UCSD-AML1 (cell line): ENCODE results near the gene ADAM8.

Experiments used
- DNase-seq: peaks from one replicate; lab custom pipeline; 2025; ENCODE audit not compliant: unreplicated experiment; lab: John Stamatoyannopoulos, UW

The ADAM8 gene

DNA sequence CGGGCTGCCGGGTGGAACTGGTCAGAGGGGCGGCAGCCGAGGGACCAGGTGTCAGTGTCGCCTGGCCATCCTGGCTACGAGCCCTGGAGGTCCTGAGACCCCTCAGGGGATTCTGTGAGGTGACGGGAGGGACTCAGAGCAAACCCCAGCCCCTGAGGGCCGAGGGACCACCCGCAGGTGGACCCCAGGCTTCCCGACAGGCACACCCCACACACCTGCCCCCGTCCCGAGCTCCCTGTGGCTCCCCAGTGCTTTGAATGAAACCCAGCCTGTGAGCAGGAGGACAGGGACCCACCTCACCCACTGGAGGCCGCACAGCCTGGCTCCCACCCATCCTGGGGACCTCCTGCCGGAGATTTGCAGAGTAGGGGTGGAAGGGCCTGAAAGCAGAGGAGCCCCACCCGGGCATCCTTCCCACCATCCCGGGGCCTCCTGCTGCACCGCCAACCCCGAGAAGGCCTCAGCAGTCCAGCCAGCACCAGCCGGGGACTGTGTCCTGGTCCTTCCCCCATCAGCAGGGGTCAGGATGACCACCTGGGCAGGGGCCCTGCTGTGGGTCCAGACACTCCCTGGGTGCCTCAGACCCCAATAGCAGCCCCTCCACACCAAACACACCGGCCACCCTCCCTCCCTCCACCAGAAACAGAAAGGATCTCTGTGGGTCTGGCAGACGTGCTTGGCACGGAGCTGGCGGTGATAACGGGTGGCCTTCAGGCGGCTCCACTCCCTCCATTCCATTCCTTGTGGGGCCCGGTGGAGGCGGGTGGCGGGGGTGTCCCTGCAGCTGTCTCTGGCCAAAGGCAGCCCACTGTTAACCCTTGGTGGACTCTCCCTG, 25.1 kb downstream of the ADAM8 start:
- DNase-seq: no peak

DNA sequence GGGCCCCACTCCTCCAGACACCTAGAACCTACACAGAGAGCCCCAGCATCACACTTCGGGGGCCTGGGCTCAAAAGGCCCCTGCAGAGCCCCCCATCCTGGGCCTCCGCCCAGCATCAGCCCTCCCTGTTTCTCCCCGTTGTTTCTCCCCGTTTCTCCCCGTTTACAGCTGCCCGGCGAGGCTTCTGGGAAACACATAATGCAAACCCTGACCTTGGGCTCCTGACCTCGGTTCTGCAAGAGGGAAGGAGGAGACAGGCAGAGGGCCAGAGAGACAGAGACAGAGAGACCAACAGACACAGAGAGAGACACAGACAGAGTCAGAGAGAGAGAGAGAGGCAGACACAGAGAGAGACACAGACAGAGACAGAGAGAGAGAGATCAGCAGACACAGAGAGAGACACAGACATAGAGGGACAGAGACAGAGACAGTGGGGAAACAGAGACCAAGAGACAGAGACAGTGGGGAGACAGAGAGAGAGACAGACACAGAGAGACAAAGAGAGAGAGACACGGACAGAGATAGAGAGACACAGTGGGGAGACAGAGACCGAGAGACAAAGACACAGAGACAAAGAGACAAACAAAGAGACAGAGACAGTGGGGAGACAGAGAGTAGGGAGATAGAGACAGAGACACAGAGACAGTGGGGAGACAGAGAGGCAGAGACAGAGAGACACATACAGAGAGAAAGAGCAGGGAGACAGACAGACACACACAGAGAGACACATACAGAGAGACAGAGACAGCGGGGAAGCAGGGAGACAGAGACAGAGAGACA, 26.5 kb downstream of the ADAM8 start:
- no peak for DNase-seq

DNA sequence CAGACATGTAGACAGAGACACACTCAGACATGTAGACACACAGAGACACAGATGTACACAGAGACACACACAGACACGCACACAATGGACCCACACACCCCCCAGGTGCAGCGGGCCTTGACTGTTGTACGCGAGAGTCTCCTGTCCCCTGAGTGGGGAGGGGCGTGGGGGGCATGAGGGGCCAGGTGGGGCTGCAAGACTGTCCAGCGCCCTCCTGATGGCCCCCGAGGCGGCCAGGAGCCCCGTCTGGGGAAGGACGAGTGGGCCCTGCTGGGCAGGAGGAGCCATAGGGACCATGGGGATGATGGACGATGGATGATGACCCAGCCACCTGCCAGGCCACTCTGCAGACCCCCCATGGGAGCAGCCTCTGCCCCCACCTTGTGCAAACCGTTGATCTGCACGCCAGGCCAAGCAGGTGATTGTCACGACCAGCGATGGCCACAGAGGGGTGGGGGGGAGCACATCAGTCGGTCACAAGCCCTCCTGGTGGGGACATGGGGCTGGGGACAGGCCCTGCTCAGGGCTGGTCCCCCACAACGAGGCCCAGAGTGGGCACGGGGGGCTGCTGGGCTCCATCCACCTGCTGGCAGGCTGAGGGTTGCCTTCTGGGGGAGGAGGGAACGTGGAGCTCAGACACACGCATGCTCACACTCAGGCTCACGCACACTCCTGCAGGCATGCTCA, 27.4 kb downstream of the ADAM8 start:
- DNase-seq: no peak

DNA sequence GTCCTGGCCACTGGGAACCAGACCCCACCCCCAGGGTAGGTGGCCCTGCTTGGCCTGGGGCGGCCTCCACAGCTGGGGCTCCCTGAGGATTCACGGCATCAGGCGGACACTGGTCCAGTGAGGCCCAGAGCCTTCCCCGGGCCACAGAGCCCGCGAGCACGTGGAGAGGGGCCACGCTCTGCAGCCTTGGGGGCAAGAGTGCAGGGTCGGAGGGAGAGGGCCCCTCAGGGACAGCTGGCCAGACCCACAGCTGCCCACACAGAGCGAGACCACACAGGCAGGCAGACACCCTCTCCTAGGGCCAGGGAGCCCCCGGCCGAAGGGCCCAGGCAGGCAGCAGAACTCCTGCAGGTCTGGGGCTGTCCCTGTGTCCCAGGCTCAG, 28.3 kb downstream of the ADAM8 start:
- no peak for DNase-seq

DNA sequence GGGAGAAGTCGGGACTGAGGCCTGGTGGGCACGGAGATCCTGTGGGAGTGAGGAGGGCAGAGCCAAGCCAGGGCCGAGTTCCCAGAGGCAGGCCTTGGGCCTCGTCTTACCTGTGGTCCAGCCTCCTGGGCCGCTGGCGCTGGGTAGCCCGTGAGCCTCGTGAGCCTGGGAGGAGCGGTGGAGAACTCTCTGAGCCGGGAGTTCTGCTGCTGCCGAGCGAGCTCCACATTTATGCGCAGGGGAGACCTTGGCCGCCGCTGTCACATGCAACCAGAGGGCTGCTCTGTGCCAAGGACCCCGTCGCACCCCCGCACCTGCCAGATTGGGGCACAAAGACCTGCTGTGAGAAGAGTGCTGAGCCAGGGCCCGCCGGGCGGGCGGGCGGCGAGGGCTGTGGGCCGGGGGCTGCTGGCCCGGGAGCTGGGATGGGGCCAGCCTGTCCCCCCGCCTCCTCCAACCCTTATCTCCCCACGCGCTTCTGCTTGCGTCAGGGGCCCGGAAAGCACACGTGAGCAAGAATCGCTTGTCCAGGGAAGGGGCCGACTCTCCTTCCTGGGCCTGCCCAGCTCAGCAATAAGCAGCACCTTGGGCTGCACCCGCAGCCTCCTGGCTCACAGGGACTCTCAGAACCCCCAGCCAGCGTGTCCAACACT, 28.9 kb downstream of the ADAM8 start:
- no peak for DNase-seq

DNA sequence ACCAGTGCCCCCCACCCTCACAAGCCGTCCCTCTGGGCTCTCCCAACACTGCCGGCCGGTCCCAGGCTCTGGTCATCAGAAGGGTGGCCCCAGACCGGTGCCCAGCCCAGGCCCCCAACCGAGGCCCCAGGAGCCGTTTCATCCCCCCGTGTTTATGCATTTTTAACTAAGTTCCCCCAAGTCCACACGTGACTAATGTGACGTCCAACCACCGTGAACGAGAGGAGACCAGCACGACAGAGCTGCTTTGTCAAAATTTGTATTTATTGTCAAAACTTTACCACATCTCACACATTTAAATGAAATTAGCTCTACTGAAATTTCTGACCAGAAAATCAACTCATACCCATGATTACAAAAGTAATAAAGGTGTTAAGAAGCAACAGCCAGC, 30.4 kb downstream of the ADAM8 start:
- no peak for DNase-seq

DNA sequence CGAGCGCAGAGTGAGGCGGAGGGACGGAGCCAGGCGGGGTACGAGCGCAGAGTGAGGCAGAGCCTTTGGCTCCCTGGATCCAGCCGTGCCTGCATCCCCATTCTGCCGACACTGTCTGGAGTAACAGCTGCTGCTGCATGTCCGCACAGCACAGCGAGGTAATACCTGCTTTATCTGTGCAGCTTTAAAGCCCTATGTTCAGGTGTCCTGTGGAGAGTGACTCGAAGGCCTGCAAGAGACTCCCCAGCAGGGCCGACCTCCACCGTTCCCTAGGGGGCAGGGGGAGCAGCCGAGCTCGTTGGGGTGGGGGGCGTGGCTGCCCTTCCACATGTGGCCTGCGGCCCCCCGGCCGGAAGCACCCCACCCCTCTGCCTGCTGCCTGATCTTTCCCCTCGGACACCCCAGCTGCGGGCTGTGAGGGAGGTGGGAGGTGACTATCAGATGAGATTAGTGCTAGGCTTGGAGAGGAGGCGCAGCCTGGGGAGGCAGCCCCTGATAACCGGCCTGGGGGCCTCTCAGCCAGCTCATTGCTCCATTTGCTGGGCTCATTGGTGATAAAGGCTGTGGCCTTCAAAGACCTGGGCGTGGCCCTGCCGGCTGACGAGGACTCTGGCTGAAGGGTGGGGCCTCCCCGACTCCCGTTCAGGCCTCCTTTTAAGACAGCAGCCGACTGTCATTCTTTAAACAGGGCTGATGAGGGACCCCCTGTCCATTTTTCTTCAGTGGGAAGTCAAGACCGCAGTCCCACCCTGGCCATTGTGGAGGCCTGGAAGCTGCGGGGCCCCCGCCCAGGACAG, 31.0 kb downstream of the ADAM8 start:
- no peak for DNase-seq

DNA sequence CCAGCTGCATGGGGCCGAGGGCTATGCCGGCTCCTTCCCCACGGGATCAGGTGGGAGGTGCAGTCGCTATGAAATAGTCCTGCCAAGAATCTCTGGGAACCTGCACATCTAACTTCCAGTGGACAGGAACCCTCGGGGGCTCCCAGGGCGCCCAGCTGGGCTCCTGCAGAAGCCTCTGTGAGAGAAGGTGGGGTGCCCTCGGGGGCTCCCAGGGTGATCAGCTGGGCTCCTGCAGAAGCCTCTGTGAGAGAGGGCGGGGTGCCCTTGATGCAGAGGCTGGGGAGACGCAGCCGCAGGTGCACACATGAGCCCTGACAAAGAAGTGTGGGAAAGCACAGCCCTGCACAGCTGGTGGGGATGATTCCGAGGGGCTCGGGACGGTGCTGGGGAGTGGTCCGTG, 33.1 kb downstream of the ADAM8 start:
- DNase-seq: no peak

DNA sequence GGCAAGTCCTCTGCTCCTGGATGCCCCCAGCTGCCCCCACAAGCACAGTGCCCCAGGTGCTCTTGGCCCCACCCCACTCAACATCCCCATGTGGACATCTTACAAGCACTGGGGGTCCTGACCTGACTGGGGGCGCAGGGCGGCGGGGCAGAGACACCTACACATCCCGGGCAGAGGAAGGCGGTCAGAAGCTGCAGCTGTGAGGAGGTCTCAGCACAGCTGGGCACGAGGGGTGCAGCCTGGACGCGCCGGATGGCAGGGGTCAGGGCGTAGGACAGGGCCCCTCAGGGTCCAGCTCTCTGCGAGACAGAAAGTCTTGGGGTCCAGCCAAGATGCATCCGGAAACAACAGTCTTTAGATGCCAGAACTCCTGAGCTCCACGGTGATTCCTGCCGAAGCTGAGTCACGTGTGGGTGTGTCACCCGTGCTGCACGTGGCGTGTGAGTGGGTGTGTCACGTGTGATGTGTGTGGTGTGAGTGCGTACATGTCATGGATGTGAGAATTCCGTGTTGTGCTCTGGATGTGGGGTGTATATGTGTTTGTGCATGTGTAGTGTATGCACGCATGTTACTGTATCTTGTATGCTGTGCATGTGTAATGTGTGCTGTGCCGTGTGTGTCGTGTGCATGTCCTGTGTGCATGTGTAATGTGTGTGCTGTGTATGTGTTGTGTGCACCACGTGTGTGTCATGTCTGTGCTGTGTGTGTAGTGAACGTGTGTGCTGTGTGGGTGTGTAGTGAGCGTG, 33.9 kb downstream of the ADAM8 start:
- DNase-seq: no peak

DNA sequence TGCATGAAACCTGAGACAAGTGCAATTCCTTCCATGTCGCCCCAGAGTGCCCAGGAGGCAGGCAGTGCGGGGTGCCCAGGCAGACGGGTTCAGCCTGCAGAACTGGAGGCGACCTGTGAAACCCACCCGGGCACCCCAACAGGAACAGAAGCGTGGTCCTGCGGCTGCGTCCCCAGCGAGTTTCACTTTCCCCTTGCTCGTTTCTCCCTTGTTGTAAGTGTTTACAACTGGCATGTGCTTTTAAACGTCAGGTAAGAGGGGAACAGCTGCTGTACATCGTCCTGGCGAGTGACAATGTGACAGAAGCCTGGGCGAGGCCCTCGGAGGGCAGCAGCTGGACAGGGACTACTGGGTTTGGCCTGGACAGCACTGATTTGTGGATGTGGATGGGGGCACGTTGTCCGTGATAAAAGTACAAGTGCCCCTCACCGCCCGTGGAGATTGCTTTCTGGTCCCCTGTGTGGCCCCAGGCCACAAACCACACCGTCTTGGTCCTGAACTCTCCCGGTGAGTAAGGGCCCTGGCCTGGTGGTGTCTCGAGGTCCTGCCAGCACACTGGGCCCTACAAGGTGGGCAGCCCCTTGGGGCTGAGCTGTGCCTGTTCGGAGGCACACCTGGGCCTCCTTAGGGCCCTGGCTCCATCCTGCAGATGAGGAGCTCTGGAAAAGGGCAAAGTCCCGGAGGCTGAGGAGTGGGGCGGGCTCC, 35.0 kb downstream of the ADAM8 start:
- no peak for DNase-seq

DNA sequence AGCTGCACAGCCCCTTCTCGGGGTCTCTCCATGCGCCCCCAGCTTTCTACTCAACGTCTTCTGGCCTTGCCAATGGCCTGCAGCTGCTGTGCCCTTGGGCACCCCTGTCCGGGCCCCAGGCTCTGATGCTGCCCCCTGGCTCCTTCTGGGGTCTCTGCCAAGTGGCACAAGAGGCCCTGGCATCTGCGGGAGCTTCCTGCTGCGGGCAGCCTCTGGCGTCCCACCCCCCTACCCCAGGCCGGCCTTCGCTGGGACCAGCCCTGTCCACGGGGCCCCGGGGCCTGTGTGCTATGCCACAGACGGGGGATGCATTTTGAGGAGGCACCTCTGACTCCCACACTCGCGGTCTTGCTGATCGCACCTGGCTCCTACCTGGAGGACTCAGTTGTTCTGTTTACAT, 36.7 kb downstream of the ADAM8 start:
- no peak for DNase-seq

DNA sequence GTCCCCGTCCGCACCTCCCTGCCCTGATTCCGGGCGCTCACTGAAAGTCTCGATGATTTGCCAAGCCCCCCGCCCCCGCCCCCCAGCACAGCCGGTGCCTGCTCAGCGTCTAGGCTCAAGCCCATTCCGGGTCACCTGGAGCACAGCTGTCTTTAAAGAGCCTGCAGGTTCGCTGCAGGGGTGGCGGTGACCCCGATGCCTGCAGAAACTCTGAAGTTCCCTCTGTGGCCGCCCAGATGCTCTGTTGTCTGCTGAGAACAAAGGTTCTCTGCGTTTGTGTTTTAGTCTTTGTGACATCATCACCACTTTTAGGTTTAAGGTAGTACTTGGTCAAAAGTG, 38.2 kb downstream of the ADAM8 start:
- no peak for DNase-seq

DNA sequence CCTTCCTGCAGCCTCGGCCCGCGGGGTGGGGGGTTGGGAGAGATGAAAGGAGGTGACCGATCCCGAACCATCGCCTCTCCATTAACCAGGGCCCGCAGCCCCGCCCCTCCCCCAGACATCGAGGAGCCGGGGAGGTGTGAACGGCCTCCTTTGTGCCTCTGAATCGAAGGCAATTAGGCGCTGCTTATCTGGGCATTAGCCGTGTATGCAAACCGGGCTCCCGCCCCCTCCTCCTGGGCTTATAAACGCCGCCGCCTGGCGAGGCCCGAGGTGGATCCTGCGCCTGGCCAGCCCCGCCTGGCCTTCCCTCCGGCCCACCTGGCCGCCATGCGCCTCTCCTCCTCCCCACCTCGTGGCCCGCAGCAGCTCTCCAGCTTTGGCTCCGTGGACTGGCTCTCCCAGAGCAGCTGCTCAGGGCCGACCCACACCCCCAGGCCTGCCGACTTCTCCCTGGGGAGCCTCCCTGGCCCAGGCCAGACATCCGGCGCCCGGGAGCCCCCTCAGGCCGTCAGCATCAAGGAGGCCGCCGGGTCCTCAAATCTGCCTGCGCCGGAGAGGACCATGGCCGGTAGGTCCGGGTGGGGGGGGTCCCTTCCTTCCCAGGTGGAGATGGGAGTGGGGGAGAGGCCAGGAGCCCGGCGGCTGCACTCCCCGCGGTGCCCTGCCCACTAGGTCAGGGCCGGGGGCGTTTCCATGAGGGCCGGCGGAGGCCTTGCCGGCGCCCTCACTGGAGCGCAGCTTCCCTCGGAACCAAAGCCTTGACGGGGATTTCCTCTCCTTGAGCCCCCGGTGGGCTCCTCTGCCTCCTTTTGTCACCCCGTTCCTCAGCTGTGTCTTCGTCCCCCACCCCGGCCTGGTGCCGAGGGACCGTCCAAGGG, 38.8 kb downstream of the ADAM8 start, which contains the start of gene VENTX:
Gene VENTX, plus strand, starts transcription at position 268 of the 878 bp plus-strand sequence. Its CDS starts 60 bp downstream, at position 328.
- DNase-seq: no peak

DNA sequence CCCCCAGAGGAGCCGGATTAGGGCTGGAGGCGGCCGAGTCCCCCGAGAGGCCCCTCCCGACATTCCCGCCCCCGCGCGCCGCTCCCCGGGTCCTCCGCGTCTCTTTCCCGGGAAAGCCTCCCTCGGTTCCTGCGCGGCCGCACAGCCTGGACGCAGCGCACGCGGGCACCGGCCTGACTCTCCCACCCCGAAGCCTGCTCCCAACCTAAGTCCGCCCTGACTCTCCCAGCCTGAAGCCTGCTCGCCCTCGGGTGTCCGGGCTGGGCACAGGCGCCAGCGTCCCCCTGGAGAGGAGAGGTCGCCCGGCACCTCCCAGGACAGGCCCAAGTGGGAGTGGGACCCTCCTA, 39.5 kb downstream of the ADAM8 start:
- no peak for DNase-seq

DNA sequence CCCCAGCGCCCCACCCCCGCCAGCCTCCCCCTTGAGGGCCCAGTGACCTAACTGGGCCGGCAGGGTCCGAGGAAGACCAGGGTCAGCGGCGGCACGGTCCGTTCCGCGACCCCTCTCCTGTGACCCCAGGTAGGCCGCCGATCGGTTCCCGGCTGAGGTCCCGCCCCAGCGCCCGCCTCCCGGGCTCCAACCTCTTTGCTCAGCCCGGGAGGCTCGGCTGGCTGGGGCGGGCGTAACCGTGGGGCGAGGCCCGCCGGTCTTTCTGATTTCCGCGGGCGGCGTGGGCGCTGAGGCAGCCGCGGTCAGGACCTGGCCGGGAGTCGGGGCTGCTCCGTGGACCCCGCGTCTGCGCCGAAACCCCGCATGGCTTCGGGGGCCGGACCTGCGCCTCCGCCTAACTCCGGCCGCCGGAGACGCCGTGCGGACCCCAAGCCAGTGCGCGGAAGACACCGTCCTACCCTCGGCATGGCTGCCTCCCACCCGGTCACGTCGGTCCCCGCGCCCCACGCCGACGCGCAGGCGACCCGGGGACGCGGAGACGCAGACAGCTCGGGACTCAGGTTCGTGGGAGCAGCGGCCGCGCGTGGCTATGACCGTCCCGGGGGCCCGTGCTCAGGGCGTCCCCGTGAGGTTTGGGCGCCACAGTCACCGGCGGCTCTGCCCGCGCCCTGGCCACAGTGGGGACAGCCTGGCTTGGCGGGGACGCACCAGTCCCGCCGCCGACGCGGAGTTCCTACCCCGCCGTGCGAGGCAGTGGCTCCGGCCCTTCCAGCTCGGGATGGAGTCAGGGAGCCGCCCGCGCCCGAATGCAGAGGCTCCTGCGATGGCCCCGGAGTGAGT, 40.0 kb downstream of the ADAM8 start:
- no peak for DNase-seq

DNA sequence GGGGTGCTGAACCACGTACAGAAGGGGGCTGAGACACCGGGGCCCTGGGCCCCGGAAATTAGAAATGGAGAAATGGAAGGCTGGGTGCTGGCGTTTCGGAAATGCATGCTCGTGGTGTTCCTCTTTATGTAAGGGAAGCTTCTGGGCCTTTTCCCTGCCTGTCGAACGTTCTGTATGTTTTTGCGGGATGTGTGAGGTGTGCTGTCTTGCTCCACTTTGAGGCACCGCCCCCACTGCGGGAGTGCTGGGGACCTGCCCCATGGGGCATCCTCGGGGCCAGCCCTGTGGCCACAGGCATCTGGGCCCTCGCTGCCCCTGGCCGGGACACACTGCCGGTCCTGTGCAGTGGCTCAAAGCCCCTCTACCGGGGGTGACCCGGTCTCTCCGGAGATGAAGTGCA, 40.7 kb downstream of the ADAM8 start:
- no peak for DNase-seq

DNA sequence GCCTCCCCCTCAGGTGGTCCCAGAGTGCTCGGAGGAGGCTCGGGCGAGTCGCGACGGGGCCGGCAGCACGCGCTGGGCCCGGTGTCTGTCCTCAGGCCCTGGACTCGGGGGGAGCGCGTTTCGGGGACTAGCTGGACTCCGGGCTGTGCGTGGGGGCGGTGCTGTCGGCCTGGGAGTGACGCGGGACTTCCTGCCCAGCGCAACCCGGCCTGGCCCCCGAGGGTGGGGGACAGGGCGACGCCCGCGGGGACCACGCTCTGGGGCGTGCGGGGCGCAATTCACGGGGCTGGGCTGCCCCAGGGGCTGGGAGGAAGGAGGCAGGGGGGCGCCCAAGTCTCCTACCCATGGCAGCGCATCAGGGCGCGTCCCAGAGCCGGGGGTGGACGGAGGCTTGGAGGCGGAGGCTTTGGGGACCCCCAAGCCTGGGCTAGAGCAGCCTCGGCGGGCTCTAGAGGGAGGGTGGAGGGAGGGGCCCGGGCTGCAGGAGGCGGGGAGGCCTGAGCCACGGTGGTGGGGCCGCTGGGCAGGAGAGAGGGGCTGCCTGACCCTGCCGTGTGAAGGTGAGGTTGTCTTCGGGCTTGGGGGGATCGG, 41.3 kb downstream of the ADAM8 start:
- DNase-seq: no peak
